Measurements from ENCODE around the gene RIMS3.

Gene RIMS3

DNA sequence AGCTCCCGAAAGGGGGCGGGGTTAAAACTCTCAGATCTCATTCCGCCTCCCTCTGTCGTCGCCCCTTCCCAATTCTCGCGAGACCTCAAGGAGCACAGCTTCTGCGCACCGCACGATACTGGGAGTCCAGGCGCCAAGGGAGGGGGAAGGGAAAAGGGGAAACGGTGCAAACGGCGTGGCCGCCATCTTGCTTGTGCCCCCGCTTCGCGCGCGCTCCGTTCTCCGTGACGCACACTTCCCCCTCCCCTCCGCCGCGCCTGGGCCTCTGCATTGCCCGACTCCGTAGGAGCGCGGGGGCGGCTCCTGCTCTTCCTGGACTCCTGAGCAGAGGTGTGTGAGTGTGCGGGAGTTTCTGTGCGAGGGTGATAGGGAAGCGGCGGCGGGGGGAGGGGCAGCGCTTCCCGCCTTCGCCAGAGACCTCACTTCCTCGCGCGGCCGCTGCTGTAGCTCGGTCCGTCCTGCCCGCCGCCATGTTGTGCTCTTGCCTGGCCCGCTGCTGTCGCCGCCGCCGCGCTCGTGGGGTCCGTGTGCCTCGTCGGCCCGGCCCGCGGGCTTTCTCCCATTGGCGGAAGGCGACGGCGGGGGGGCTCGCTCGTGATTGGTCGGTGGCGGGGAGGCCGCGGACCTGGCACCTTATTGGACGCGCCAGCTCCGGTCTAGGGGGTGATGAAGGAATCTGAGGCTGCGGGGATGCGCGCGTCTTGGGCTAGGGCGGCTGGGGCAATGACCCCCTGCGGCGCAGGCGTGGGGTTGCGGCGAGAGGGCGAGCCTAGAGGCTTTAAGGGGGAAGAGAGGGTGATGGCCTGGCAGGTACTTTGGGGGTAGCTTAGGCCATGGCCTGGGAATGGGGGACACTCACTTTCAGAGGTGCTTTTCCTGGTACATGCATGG, 26.3 kb upstream of the RIMS3 start, which contains the start of gene NFYC:
Gene NFYC, plus strand, starts transcription at position 167 of the 891 bp plus-strand sequence. CDS start 47,140 bp downstream, outside the sequence.
- peak; percentile 97 for DNase-seq (ENCODE audit: low spot score)

- DNase-seq (ENCODE audit: low spot score) = no peak
These were observed 25.5 kb upstream of the RIMS3 start for GRCh38 chr1:40690771-40691537.

- DNase-seq (ENCODE audit: low spot score) = no peak
These were observed 24.3 kb upstream of the RIMS3 start for GRCh38 chr1:40689737-40690136.

- DNase-seq (ENCODE audit: low spot score) = no peak
These were observed 22.2 kb upstream of the RIMS3 start for GRCh38 chr1:40687661-40688060.

GRCh38 chr1:40687059-40687458, 21.6 kb upstream of the RIMS3 start:
- no peak for DNase-seq (ENCODE audit: low spot score)

DNA sequence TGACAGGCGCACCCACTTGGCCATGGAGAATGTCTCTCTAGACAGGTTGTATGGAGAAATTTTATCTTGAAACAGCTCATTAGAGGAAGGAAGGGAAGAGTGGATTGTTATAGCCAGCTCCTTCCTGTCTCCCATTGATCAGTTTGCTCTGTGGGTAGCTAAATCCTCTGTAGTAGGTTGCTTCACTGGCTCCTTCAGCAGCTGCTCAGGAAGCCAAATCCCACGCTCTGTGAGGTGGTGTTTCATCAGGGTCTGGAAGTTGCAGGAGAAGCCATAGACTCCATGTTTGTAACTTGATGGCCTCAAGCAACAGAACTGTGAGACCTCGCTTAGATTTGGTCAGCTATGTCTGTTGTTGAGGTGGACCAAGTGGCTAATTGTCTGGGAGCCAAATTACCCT, 19.2 kb upstream of the RIMS3 start:
- DNase-seq (ENCODE audit: low spot score) = no peak

DNA sequence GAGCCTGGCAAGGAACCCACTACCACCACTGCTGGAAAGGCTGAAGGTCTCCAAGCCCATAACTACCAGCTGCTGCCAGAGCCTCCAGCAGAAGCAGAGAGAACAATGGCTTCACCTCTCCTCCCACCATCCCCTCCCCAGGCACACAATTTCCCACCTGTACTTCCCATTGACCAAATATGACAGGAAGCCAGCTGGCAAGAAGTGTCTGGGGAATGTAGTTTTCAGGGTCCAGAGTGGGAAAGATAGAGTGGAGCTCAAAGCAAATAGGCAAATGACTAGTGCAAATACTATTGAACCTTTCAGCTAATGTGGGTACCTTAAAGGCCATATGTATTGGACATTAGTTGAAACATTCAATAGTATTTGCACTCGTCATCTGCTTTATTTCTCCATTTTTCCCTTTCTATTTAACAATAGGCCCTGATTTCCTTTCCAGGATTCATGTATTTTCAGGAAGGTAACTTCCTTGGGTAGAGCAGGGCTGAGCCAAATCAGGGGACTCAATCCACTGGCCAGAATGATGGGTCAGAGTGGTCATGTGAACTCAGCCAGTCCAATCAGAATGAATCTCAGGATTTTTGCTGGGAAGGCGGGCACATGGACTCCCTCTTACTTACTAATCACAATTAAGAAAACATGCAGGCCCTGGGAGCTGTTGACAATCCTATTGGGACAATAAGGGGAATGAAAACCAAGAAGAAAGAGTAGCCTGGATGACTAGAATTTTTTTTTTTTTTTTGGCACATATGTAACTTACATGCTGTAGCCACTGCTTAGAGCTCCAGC, 13.9 kb upstream of the RIMS3 start:
- DNase-seq (ENCODE audit: low spot score) = no peak

DNA sequence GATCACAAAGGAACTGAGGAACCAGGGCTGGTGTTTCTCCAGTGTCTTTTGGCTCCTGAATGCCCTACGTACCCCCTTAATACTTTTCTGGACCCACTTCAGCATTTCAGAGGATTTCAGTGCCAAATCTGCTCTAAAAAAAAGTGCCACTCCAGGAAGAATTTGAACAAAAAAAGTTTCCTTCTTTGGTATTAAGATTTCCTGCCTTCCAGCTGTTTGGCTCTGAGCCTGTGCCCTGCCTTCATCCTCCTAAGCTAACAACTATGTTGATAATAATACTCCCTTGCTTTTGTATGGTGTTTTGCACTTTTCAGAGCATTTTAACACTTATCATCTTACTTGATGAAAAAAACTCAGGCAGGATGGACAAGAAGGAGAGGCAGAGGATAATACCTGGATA, 11.0 kb upstream of the RIMS3 start:
- no peak for DNase-seq (ENCODE audit: low spot score)

DNA sequence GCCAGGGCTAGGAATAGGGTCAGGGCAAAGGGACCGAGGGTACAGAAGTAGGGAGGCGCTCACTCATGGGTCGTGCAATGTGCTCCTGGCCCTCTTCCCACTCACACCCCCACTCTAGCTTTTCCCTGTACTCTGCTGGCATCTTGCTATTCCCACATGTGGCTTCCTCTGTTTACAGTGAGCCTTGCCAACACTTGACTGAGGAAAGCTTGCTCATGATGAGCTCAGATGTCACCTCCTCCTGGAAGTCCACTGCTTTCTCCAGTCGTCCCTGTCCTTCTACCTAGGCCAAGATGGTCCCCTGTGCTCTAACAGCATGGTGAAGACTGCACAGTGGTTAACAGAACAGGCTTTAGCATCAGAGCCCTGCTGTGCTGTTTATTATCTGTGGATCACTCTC, 8.0 kb upstream of the RIMS3 start:
- DNase-seq (ENCODE audit: low spot score) = no peak

DNA sequence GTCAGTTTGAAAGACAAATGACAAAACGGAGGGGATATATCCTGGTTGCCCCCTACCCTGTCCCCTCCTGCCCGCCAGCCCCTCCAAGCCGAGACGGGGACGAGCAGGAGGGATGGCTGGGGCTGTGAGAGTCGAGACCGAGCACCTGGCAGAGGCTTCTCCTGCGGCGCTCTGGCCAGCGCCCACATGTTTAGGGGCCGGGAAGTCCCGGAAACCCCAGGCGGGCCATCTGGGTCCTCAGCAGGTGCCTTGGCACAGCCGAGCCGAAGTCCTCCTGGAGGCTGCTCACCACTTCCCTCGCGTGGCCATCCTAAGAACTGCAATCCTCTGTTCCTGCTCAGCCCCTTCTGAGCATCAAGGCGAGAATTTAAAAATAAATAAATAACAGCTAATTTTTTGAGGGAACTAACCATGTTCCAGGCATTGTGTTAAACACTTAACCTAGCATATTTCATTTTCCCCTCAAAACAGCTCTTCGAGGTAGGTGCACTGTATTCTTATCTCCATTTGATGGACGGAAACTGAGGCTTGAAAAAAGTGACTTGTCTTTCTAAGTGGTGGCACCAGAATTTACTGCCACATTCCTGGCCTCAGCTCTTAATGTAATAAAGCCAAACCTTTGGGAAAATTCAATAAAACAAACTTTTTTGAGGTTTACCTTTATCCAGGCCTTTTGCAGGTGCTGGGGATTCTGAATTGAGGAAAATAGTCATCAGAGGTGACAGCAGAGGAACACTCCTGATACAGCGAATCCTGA, 3.5 kb upstream of the RIMS3 start:
- DNase-seq (ENCODE audit: low spot score) = peak; percentile 58

GRCh38 chr1:40664791-40665190, 691 bp downstream of the RIMS3 start:
- no peak for DNase-seq (ENCODE audit: low spot score)

- no peak for DNase-seq (ENCODE audit: low spot score)
These were observed 1.3 kb downstream of the RIMS3 start for GRCh38 chr1:40664167-40664537.

- no peak for DNase-seq (ENCODE audit: low spot score)
These were observed 1.9 kb downstream of the RIMS3 start for GRCh38 chr1:40663324-40664166.

DNA sequence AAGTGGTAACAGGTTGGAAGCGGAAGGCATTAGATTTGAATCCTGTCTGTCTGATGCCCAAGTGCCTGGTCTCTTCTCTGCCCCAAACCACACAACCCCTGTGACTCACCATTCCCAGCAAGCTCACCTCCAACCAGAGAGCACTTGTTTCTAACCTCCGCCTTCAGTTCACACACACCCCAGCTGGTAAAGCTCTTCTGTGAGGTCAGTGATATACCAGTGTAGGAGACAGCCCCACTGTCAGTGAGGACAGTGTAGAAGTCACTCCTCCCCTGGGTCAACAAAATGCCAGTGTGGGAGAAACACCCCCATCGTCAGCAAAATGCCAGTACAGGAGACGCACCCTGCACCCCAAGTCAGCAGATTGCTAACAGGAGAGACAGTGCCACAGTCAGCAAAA, 2.6 kb downstream of the RIMS3 start:
- DNase-seq (ENCODE audit: low spot score) = no peak

GRCh38 chr1:40662151-40662550, 3.3 kb downstream of the RIMS3 start:
- no peak for DNase-seq (ENCODE audit: low spot score)

DNA sequence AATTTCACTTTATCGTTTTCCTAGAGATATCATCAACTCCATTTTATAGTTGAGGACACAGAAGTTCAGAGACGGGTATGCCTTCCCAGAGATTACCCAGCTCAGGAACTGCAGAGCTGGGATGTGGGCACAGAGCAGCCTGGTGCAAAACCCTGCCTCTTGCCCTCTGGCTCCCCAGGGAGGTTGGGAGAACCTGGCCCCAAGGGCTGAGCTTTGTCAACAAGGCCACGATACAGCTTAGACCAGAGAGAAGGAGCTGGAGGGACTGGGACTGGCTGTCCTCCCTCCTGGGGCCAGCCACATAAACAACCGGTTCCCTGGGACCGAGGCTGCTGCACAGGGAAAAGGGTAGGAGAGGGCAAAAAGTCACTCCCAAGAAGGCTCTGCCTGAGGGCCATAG, 3.8 kb downstream of the RIMS3 start:
- no peak for DNase-seq (ENCODE audit: low spot score)

- DNase-seq (ENCODE audit: low spot score) = no peak
These were observed 5.9 kb downstream of the RIMS3 start for GRCh38 chr1:40659649-40659947.

DNA sequence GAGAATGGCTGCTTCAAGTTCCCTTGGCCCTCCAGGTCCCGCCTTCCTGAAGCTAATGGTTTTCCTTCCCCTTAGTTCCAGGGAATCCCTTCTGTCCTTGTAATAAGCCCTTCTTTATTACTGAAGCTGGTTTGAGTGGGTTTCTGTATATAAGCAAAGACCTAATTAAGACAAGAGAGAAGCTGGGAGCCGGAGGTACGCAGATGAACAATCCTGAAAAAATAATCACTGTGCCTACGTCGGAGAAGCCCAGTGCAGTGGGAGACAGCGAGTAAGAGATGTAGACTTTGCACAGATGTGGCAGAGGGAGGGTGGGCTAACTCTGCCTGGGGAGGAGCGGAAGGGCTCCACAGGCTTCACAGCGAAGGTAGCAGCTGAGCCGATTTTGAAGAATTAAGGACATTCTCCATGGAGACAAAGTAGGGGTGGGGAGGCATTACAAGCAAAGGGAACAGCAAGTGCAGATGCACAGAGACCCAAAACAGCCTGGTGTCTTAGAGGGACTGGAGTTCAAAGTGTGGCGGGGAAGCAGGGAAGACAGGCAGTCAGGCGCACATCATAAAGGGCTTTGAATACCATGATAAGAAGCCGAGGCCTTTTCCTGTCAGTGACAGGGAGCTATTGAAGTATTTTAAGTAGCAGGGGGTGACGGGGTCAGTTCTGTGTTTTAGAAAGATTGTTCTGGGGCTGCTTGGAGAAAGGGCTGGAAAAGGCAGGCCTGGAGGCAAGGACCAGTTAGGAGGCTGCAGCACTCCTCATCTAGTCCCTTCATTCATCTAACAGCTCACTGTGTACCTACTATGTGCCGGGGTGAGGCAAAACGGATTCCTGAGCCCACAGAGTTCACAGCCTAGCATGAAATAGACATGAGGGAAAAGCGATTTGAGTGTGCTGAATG, 6.5 kb downstream of the RIMS3 start:
- no peak for DNase-seq (ENCODE audit: low spot score)

DNA sequence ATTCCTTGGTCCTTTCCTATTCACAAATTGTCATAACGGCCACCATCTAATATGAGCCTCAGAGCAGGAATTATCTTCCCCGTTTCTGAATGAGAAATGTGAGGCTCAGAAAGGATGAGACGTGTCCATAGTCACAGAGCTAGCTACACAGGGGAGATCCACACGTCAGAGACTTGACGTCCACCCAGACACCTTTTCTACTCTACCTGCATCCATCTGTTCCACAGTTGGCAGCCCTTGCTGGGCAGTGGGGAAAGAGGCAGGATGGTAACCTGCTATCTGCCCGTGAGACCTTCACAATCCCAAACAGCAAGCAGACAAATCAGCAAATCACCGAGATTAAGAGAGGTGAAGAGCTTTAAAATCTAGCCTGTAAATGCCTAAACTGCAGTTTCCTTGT, 8.4 kb downstream of the RIMS3 start:
- DNase-seq (ENCODE audit: low spot score) = no peak
